Omental fat pad (tissue), 4 donors: ENCODE measurements around the gene ZNF800. TPM values are rescaled to one million over a fixed set of nuclear protein-coding genes. Genes with fewer than 3 reads are reported as not detected.
A peak's percentile ranks its signal among the peaks of the same experiment; 100 is the strongest.

ENCODE experiments used
- ATAC-seq: fragments of 150-250 bp; one replicate; pipeline ENCODE4 v1.9.1; 2016; ENCODE audit warnings: mild to moderate bottlenecking, moderate library complexity; ENCODE audit not compliant: low FRiP score
- DNase-seq: peaks from one replicate; pipeline ENCODE4 v3.0.0-alpha.2; 2019; ENCODE audit warnings: low spot score
- total RNA-seq, 4 donors: library from RNA; depleted of rRNA; stranded (reverse); fragments of >200 nt; gene quantifications; one replicate each; pipeline ENCODE4 v1.1.0, GENCODE V29; 2016
- TF ChIP-seq, protein P1 (sequence below), 3 donors: fragments of 450-650 bp; IDR thresholded peaks; one replicate each; pipeline ENCODE4 v1.5.1; 2016 to 2017; ENCODE audit warnings: antibody characterized with exemption in 3 of 3, mild to moderate bottlenecking in 3 of 3, moderate library complexity in 2 of 3

Gene ZNF800
- total RNA-seq, 4 donors from 2014 or later: 28.3 to 47.2 (median 35.8) TPM

DNA sequence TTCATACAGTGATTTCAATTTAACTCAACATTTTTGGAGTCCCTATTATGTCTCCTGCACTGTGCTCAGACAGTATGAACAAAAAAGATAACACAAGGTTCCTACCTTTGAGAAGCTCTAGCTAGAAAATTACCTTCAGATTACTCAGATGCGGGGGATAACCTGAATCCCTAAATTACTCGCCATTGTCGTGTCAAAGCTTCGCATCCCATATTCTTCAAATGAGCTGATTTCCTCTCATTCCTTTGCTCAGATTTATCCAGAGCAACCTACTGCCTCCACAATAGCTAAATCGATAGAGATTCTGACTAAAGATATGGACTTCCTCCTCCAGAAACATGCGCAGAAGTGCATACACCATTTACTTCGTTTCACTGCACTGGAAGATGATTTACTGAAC is 42.6 kb downstream of the ZNF800 start:
- DNase-seq (no peak), ATAC-seq (no peak)
- TF ChIP-seq, protein P1, sequence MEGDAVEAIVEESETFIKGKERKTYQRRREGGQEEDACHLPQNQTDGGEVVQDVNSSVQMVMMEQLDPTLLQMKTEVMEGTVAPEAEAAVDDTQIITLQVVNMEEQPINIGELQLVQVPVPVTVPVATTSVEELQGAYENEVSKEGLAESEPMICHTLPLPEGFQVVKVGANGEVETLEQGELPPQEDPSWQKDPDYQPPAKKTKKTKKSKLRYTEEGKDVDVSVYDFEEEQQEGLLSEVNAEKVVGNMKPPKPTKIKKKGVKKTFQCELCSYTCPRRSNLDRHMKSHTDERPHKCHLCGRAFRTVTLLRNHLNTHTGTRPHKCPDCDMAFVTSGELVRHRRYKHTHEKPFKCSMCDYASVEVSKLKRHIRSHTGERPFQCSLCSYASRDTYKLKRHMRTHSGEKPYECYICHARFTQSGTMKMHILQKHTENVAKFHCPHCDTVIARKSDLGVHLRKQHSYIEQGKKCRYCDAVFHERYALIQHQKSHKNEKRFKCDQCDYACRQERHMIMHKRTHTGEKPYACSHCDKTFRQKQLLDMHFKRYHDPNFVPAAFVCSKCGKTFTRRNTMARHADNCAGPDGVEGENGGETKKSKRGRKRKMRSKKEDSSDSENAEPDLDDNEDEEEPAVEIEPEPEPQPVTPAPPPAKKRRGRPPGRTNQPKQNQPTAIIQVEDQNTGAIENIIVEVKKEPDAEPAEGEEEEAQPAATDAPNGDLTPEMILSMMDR (IDR thresholded peaks at IDR 0.05): no peak

DNA sequence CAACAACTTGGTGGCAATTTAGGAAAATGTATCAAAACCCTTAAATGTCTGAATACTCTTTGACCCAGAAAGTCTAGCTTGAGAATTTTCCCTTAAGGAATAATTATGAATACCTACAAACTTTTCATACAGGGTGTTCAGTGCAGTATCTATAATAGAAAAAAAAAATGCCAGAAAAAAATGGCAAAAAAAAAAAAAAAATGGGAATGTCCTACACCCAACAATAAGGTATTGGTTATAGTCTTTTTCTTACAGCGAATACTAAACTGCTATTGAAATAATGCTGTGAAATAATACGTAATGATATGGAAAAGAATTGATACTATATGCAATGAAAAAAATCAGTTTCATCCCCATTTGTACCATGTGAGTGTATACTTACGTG is 44.3 kb downstream of the ZNF800 start:
- DNase-seq (no peak), ATAC-seq (no peak)
- TF ChIP-seq, protein P1 (IDR thresholded peaks at IDR 0.05): no peak

GRCh38 chr7:127347567-127348246 is 44.8 kb downstream of the ZNF800 start:
- DNase-seq: no peak
- TF ChIP-seq, protein P1 (IDR thresholded peaks at IDR 0.05): no peak
- ATAC-seq: peak; percentile 97

GRCh38 chr7:127346575-127347256 is 45.8 kb downstream of the ZNF800 start:
- DNase-seq (no peak), ATAC-seq (no peak)
- TF ChIP-seq, protein P1 (IDR thresholded peaks at IDR 0.05): no peak

GRCh38 chr7:127342596-127342995 is 49.9 kb downstream of the ZNF800 start:
- DNase-seq (no peak), ATAC-seq (no peak)
- TF ChIP-seq, protein P1 (IDR thresholded peaks at IDR 0.05): no peak

- ATAC-seq: no peak
- TF ChIP-seq, protein P1 (IDR thresholded peaks at IDR 0.05): no peak
These were observed 54.4 kb downstream of the ZNF800 start for GRCh38 chr7:127338122-127338521.

DNA sequence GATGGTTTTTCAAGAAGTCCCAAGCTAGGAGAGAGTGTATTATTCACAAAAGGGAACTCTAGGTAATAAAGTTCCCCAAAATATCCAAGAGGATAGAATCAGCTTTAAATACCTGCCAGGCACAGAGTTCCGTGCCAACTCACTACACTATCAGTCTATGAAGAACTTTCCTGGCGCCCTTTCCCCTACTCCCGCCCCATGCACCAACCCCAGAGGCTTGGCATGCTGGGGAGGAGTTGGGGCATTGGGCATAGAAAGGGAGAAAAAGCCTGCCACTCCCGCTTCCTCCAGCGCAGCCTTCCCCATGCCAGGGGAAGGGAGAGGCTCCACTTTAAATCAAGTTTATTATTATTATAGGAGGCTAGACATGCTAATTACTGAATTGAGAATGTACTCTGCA is 54.9 kb downstream of the ZNF800 start:
- TF ChIP-seq, protein P1 (IDR thresholded peaks at IDR 0.05): no peak
- ATAC-seq (no peak), DNase-seq (no peak)

More at GRCh38 chr7:127338122-127338521, 54.4 kb downstream of the ZNF800 start:
- no peak for DNase-seq
